K562 (cell line): ENCODE results near the gene PHACTR3. TPM values are rescaled to one million over a fixed set of nuclear protein-coding genes. Genes with fewer than 3 reads are reported as not detected.

Experiments
- ATAC-seq: fragments of 200-7000 bp; cut with Tn5 transposase; 3 replicates; pipeline ENCODE4 v1.9.1; 2020; ENCODE audit warnings: moderate library complexity
- BruUV-seq: library from RNA; stranded (reverse); fragments of 400-500 nt; replicated peaks from 2 replicates; lab custom pipeline; 2021; lab: Mats Ljungman, UMichigan
- CTCF ChIA-PET: fragments of 300-600 bp; formaldehyde crosslinking; extraction: SDS; loops from one replicate; lab custom pipeline; 2021; ENCODE audit warnings: low intra/inter-chr PET ratio; lab: Yijun Ruan, JAX
- POLR2A ChIA-PET: fragments of 300-600, 350-650 bp; sonication (Branson Sonifier 250); formaldehyde crosslinking; extraction: SDS; loops from one replicate; lab custom pipeline; 2021; ENCODE audit warnings: antibody characterized with exemption, inconsistent platforms; lab: Yijun Ruan, JAX
- DNase-seq, 4 experiments: peaks; one replicate each; pipeline versions ENCODE4 v3.0.0 to v3.0.0-alpha.2; 2011 to 2018; ENCODE audit warnings: low spot score in 3 of 4, mixed read lengths in 3 of 4; ENCODE audit errors: extremely low read depth in 1 of 4
- FAIRE-seq: peaks from 2 replicates; lab custom pipeline; 2011; peaks lifted over from hg19 to GRCh38; lab: Jason Lieb, UNC
- H2AFZ ChIP-seq: 2 replicates; pipeline ENCODE4 v1.6.0; 2011; ENCODE audit warnings: low read depth, low read length, control low read depth, inconsistent platforms
- H3K27ac ChIP-seq: fragments of 200-600 bp; 3 replicates; pipeline ENCODE4 v1.8.0; 2011; ENCODE audit warnings: low read depth, mild to moderate bottlenecking, control low read depth, inconsistent platforms, low read length, moderate library complexity, mixed read lengths; ENCODE audit errors: extremely low read depth
- H3K27me3 ChIP-seq, 2 experiments: fragments of 300-600 bp in 1 of 2; 2 replicates in 1 of 2; 3 replicates in 1 of 2; pipeline versions ENCODE4 v1.6.0 to v1.8.0; 2011; ENCODE audit warnings: inconsistent platforms in 2 of 2, low read length in 2 of 2, mild to moderate bottlenecking in 1 of 2, mixed read lengths in 1 of 2, moderate library complexity in 1 of 2; ENCODE audit not compliant: control insufficient read depth in 2 of 2, insufficient read depth in 2 of 2
- H3K36me3 ChIP-seq: fragments of 300-600 bp; 3 replicates; pipeline ENCODE4 v1.8.0; 2011; ENCODE audit warnings: mild to moderate bottlenecking, low read length, inconsistent platforms; ENCODE audit not compliant: control insufficient read depth, insufficient read depth
- H3K4me1 ChIP-seq, 2 experiments: fragments of 200-600 bp in 1 of 2; replicated peaks in 1 of 2; 2 replicates in 1 of 2; 3 replicates in 1 of 2; pipeline versions ENCODE4 v1.5.1 to v1.8.0; 2011; ENCODE audit warnings: inconsistent platforms in 2 of 2, low read length in 2 of 2, mild to moderate bottlenecking in 1 of 2, mixed read lengths in 1 of 2, moderate library complexity in 1 of 2; ENCODE audit not compliant: control insufficient read depth in 2 of 2, insufficient read depth in 2 of 2
- H3K4me2 ChIP-seq: 2 replicates; pipeline ENCODE4 v1.6.1; 2011; ENCODE audit warnings: low read length, control low read depth, inconsistent platforms, mixed read lengths; ENCODE audit not compliant: insufficient read depth
- H3K4me3 ChIP-seq: fragments of 200-600 bp; sonication (generic), shearing (Covaris generic); 2 replicates; pipeline ENCODE4 v1.5.1; 2016; ENCODE audit warnings: control low read depth, inconsistent platforms
- H3K79me2 ChIP-seq: fragments of 200-600 bp; 3 replicates; pipeline ENCODE4 v1.8.0; 2011; ENCODE audit warnings: low read length, inconsistent platforms; ENCODE audit not compliant: control insufficient read depth, insufficient read depth
- H3K9ac ChIP-seq, 2 experiments: 2 replicates each; pipeline versions ENCODE4 v1.6.0 to v1.6.1; 2011; ENCODE audit warnings: low read depth in 2 of 2, low read length in 2 of 2, control low read depth in 1 of 2, inconsistent platforms in 1 of 2, mild to moderate bottlenecking in 1 of 2, mixed read lengths in 1 of 2; ENCODE audit not compliant: insufficient read depth in 1 of 2
- H3K9me1 ChIP-seq: one replicate; pipeline ENCODE4 v1.6.0; 2011; ENCODE audit warnings: inconsistent platforms, mild to moderate bottlenecking, low read length, moderate library complexity; ENCODE audit not compliant: control insufficient read depth, insufficient read depth
- H3K9me3 ChIP-seq: replicated peaks from 2 replicates; pipeline ENCODE4 v1.5.1; 2011; ENCODE audit warnings: low read depth, low read length, inconsistent platforms; ENCODE audit not compliant: control insufficient read depth, insufficient read depth
- H4K20me1 ChIP-seq: replicated peaks from 2 replicates; pipeline ENCODE4 v1.6.1; 2011; ENCODE audit warnings: low read length, inconsistent platforms, mixed read lengths; ENCODE audit not compliant: control insufficient read depth, insufficient read depth
- BRCA1 ChIP-seq, 2 experiments: fragments of 450-650 bp in 1 of 2; sonication (generic) in 1 of 2; formaldehyde crosslinking in 1 of 2; IDR thresholded peaks; 2 replicates each; pipeline versions ENCODE4 v1.5.0 to v1.6.1; 2017 to 2020; ENCODE audit warnings: mild to moderate bottlenecking in 1 of 2, missing genetic modification reagents in 1 of 2
- DIDO1 ChIP-seq: fragments of 450-650 bp; IDR thresholded peaks from 2 replicates; pipeline ENCODE4 v1.6.1; 2016; ENCODE audit warnings: low read depth, missing biosample characterization, missing genetic modification characterization
- KLF16 ChIP-seq: IDR thresholded peaks from 2 replicates; pipeline ENCODE4 v1.6.1; 2016; ENCODE audit warnings: antibody characterized with exemption
- LARP7 ChIP-seq: fragments of 450-650 bp; IDR thresholded peaks from 2 replicates; pipeline ENCODE4 v1.6.1; 2016
- PHF21A ChIP-seq: fragments of 450-650 bp; IDR thresholded peaks from 2 replicates; pipeline ENCODE4 v1.6.1; 2017; ENCODE audit warnings: low read depth, borderline replicate concordance
- SETDB1 ChIP-seq: IDR thresholded peaks from one replicate; pipeline ENCODE4 v1.6.1; 2012; ENCODE audit warnings: low read length, control low read depth, inconsistent platforms
- SRSF7 ChIP-seq: fragments of 200-400 bp; formaldehyde crosslinking; optimal IDR thresholded peaks from 2 replicates; pipeline ENCODE3; 2017; ENCODE audit warnings: mild to moderate bottlenecking, low read depth, low read length
- ZBTB8A ChIP-seq: fragments of 450-650 bp; IDR thresholded peaks from 2 replicates; pipeline ENCODE4 v1.6.1; 2018; ENCODE audit warnings: mild to moderate bottlenecking, moderate library complexity; ENCODE audit not compliant: partially characterized antibody
- ZNF766 ChIP-seq: fragments of 200-800 bp; sonication (Bioruptor generic); conservative IDR thresholded peaks from 2 replicates; pipeline ENCODE4 v1.6.1; 2016; ENCODE audit warnings: missing genetic modification characterization, missing compliant biosample characterization
- ZSCAN29 ChIP-seq: fragments of 450-650 bp; IDR thresholded peaks from 2 replicates; pipeline ENCODE4 v1.6.1; 2017
- WGBS: fragments of 100-300 bp; shearing (Covaris generic); methylation state at CpG from one replicate; pipeline ENCODE4 v1.1.6; 2016; ENCODE audit warnings: low coverage, mixed read lengths; ENCODE audit not compliant: insufficient coverage; ENCODE audit errors: missing lambda C conversion rate; 5-methylcytosine and 5-hydroxymethylcytosine counted together
- in situ Hi-C: fragments of 300-500 bp; cut with MboI; formaldehyde crosslinking; loops from 4 replicates; pipeline ENCODE4 v1.15.0; 2018; ENCODE audit warnings: inconsistent platforms, mixed read lengths
- intact Hi-C: fragments of 100-400 bp; cut with micrococcal nuclease; formaldehyde crosslinking; loops from 2 replicates; pipeline ENCODE4 v1.14.2; 2022
- polyA plus RNA-seq, 8 experiments: library from polyadenylated mRNA; depleted of rRNA in 4 of 8; stranded (reverse) in 5 of 8; unstranded in 3 of 8; fragments of >200 nt; fragmentation: Nextera tagmentation in 2 of 8; fragmentation: Illumina TruSeq in 1 of 8; extraction: Ambion mirVana in 2 of 8; extraction: Trizol in 1 of 8; gene quantifications; 2 replicates each; pipeline versions ENCODE4 v1.2.1 to v1.2.3, GENCODE V29; 2011 to 2014; ENCODE audit warnings: inconsistent platforms in 1 of 8, missing spikeins in 1 of 8
- total RNA-seq, 7 experiments: library from RNA; depleted of rRNA in 6 of 7; stranded (reverse); fragments of >200 nt in 6 of 7; fragmentation: Illumina TruSeq in 2 of 7; extraction: Trizol in 2 of 7; gene quantifications; 2 replicates each; pipeline versions ENCODE4 v1.2.1 to v1.2.3, GENCODE V29; 2011 to 2021; ENCODE audit warnings: low replicate concordance in 1 of 7
- TF ChIP-seq, protein P1 (sequence below): fragments of 450-650 bp; formaldehyde crosslinking; conservative IDR thresholded peaks from 2 replicates; pipeline ENCODE4 v1.4.0; 2022; ENCODE audit warnings: mild to moderate bottlenecking, missing genetic modification characterization
- TF ChIP-seq, protein P2 (sequence below): fragments of 200-400 bp; formaldehyde crosslinking; IDR thresholded peaks from 2 replicates; pipeline ENCODE4 v1.6.1; 2017; ENCODE audit warnings: mild to moderate bottlenecking, low read depth, low read length, moderate library complexity

The PHACTR3 gene
- total and polyA plus RNA-seq, 9 of the 15 experiments (the other 6 are each of a cell fraction or from before 2014, with no cell fraction given): not detected

DNA sequence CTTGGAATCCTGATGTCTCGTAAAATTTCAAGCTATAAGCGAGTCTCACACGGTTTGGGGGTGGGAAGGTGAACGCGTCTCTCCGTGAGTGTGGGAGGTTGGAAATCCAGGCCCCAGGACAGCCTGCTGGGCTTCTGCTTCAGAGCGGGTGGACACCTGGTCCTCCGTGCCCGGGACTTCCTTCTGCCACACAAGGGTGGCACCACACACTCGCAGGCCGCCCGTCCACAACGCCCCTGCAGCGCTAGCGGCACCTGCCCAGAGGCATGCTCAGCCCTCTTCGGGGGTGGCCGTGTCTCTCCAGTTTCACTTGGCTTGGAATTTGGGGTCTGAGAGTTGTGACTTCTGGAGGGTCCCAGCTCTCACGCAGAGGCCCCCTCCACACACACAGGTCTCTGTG is 151.9 kb downstream of the PHACTR3 start:
- in situ Hi-C loops: no loop called here
- WGBS: 0% methylated on average over 11 of the region's 18 CpGs
- intact Hi-C loops: no loop called here
- Histone ChIP-seq H3K9me3 (no peaks in the 10 kb centered on the region), H3K27ac (no peak overlapping the region), H3K4me1 (no peaks in the 10 kb centered on the region; a peak in 1 of 5 replicates), H3K27me3 (peaks cover 0 to 24% of the 10 kb centered on the region in 2 experiments; a peak in 1 of 5 replicates), H3K79me2 (no peaks in the 10 kb centered on the region), H3K36me3 (no peaks in the 10 kb centered on the region), H4K20me1 (no peaks in the 10 kb centered on the region; the same call in 1 of the 2 replicates), H3K4me2 (no peak overlapping the region), H3K9ac (no peak overlapping the region), H3K9me1 (no peaks in the 10 kb centered on the region), H2AFZ (no peak overlapping the region), H3K4me3 (no peak overlapping the region)
- no peak for ATAC-seq
- DNase-seq: no peak
- no peak for TF ChIP-seq ZBTB8A
- TF ChIP-seq BRCA1 (IDR thresholded peaks at IDR 0.05): no peak
- no peak for TF ChIP-seq BRCA1 (CRISPR knock-in tag; IDR thresholded peaks at IDR 0.05)
- TF ChIP-seq, protein P1, sequence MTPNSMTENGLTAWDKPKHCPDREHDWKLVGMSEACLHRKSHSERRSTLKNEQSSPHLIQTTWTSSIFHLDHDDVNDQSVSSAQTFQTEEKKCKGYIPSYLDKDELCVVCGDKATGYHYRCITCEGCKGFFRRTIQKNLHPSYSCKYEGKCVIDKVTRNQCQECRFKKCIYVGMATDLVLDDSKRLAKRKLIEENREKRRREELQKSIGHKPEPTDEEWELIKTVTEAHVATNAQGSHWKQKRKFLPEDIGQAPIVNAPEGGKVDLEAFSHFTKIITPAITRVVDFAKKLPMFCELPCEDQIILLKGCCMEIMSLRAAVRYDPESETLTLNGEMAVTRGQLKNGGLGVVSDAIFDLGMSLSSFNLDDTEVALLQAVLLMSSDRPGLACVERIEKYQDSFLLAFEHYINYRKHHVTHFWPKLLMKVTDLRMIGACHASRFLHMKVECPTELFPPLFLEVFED (CRISPR knock-in tag): no peak
- TF ChIP-seq SETDB1: no peak
- no peak for TF ChIP-seq LARP7
- no peak for TF ChIP-seq ZNF766
- no peak for TF ChIP-seq PHF21A
- no peak for TF ChIP-seq DIDO1 (tag)
- TF ChIP-seq SRSF7: no peak
- TF ChIP-seq KLF16: no peak
- no peak for TF ChIP-seq ZSCAN29
- TF ChIP-seq, protein P2, sequence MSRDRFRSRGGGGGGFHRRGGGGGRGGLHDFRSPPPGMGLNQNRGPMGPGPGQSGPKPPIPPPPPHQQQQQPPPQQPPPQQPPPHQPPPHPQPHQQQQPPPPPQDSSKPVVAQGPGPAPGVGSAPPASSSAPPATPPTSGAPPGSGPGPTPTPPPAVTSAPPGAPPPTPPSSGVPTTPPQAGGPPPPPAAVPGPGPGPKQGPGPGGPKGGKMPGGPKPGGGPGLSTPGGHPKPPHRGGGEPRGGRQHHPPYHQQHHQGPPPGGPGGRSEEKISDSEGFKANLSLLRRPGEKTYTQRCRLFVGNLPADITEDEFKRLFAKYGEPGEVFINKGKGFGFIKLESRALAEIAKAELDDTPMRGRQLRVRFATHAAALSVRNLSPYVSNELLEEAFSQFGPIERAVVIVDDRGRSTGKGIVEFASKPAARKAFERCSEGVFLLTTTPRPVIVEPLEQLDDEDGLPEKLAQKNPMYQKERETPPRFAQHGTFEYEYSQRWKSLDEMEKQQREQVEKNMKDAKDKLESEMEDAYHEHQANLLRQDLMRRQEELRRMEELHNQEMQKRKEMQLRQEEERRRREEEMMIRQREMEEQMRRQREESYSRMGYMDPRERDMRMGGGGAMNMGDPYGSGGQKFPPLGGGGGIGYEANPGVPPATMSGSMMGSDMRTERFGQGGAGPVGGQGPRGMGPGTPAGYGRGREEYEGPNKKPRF: no peak
- ChIA-PET CTCF (no interaction called here), POLR2A (no interaction called here)
- no TSS peak for BruUV-seq
- FAIRE-seq: no peak
